ENCODE measurements around the gene STAT6. TPM values are rescaled to one million over a fixed set of nuclear protein-coding genes. Genes with fewer than 3 reads are reported as not detected.
"Not testable (repeated sequence)": the region's sequence is repeated elsewhere in the genome, so short reads cannot be mapped to it uniquely, and the experiment has no call there.

The STAT6 gene
- total and polyA plus RNA-seq, 2 of the 8 experiments (the other 6 are each of a cell fraction or from before 2014, with no cell fraction given) = 32.9 to 38.7 TPM

- H3K4me1 ChIP-seq (replicated peaks in 1 of 4; ENCODE audit: control insufficient read depth in 3 of 4, insufficient read depth in 4 of 4, low read length in 3 of 4); H3K23ac ChIP-seq (ENCODE audit: insufficient read length); H2AK5ac ChIP-seq (ENCODE audit: low read depth, low read length); H2BK20ac ChIP-seq (ENCODE audit: low read length); H3K79me2 ChIP-seq (ENCODE audit: control insufficient read depth in 1 of 2, insufficient read depth in 2 of 2, low read length in 2 of 2); H4K91ac ChIP-seq (replicated peaks; ENCODE audit: insufficient read length, low read length); H3K9ac ChIP-seq (replicated peaks in 1 of 4; ENCODE audit: extremely low read depth in 1 of 4, low read depth in 3 of 4, low read length in 3 of 4); H3K27me3 ChIP-seq (replicated peaks in 1 of 4; ENCODE audit: control insufficient read depth in 3 of 4, extremely low read depth in 1 of 4, insufficient read depth in 3 of 4, low read length in 3 of 4); H4K20me1 ChIP-seq (replicated peaks in 1 of 2; ENCODE audit: control insufficient read depth in 1 of 2, insufficient read depth in 2 of 2, low read length in 2 of 2); H3K4ac ChIP-seq (replicated peaks; ENCODE audit: insufficient read length, low read depth, low read length); H3K4me3 ChIP-seq (ENCODE audit: extremely low read depth in 1 of 4, insufficient read depth in 2 of 4, low read depth in 3 of 4, low read length in 4 of 4); H2BK15ac ChIP-seq (ENCODE audit: low read length); H3K23me2 ChIP-seq (ENCODE audit: low read depth, low read length); H4K5ac ChIP-seq (ENCODE audit: insufficient read length, low read depth, low read length); H2AFZ ChIP-seq (ENCODE audit: low read length); H3K36me3 ChIP-seq (ENCODE audit: control insufficient read depth in 2 of 4, insufficient read depth in 4 of 4, low read length in 3 of 4); FAIRE-seq; H3K56ac ChIP-seq (replicated peaks; ENCODE audit: insufficient read length, low read depth, low read length); H3K27ac ChIP-seq (ENCODE audit: low read depth, low read length); H3K9me3 ChIP-seq (ENCODE audit: insufficient read depth in 2 of 2, low read depth in 1 of 2, low read length in 1 of 2); H2BK5ac ChIP-seq (ENCODE audit: low read depth, low read length); H2BK120ac ChIP-seq (replicated peaks; ENCODE audit: low read depth, low read length); H3K18ac ChIP-seq (ENCODE audit: extremely low read depth, low read length); DNase-seq (ENCODE audit: low read depth in 1 of 2, low spot score in 2 of 2); H4K8ac ChIP-seq (ENCODE audit: extremely low read depth, insufficient read depth, low read length); H3K4me2 ChIP-seq (ENCODE audit: insufficient read depth in 1 of 2, low read depth in 2 of 2, low read length in 2 of 2); H3K14ac ChIP-seq (ENCODE audit: insufficient read length); H3K79me1 ChIP-seq (ENCODE audit: low read depth, low read length); H2BK12ac ChIP-seq (ENCODE audit: low read depth, low read length): not testable (repeated sequence)
- ChIA-PET CTCF (ENCODE audit: partially characterized antibody) (interaction anchor here (0.6 to 19.8 kb wide), 10 partner anchors 10 to 104 kb away, joined by 3 to 305 read pairs (median 40); partner anchors contain the start of gene STAT6), POLR2A (ENCODE audit: partially characterized antibody) (interaction anchor here (1.0 to 1.3 kb wide), 2 partner anchors 12 to 55 kb away, joined by 3 to 4 read pairs; no protein-coding TSS in a partner anchor)
- WGBS, 2 experiments (ENCODE audit: extremely low coverage in 1 of 2, insufficient coverage in 1 of 2, insufficient read length in 1 of 2, insufficient replicate concordance in 2 of 2, low coverage in 1 of 2, low lambda C conversion rate in 2 of 2, missing lambda C conversion rate in 1 of 2) = 96% methylated on average over 11 of the region's 11 CpGs; no CpG with 5 or more reads in 1 of the 2 experiments
These were observed 9.6 kb upstream of the STAT6 start for GRCh38 chr12:57120718-57121117.

Measured in H1 (cell line).